OCI-LY1 (cell line): Measurements from ENCODE around the gene TEAD1.

ENCODE experiments used
- EZH2 ChIP-seq: fragments of 200-600 bp; sonication (generic), shearing (Covaris generic); IDR thresholded peaks from 2 replicates; pipeline ENCODE4 v1.8.0; 2017; ENCODE audit warnings: borderline replicate concordance, mixed run types, mild to moderate bottlenecking, antibody characterized with exemption, low read length, moderate library complexity, mixed read lengths
- TF ChIP-seq, protein P1 (sequence below): fragments of 200-600 bp; sonication (generic), shearing (Covaris generic); IDR thresholded peaks from 2 replicates; pipeline ENCODE4 v1.5.1; 2017; ENCODE audit warnings: mild to moderate bottlenecking, antibody characterized with exemption, low read length, moderate library complexity, mixed read lengths

DNA sequence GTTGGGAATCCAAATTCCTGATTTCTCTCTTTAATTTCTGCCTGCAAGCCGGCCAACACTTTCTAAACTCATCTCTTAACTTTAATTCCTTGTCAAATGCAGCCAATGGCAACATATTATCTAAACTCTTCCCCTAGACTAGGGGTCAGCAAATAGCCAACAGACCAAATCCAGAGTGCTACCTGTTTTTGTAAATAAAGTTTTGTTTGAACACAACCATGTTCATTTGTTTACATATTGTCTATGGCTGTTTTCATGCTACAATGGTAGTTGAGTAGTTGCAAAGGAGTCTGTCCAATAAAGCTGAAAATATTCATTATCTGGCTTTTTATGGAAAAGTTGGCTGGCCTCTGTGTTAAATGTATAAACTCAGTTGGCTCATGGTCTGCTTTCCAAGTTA, 297.7 kb downstream of the TEAD1 start:
- TF ChIP-seq, protein P1, sequence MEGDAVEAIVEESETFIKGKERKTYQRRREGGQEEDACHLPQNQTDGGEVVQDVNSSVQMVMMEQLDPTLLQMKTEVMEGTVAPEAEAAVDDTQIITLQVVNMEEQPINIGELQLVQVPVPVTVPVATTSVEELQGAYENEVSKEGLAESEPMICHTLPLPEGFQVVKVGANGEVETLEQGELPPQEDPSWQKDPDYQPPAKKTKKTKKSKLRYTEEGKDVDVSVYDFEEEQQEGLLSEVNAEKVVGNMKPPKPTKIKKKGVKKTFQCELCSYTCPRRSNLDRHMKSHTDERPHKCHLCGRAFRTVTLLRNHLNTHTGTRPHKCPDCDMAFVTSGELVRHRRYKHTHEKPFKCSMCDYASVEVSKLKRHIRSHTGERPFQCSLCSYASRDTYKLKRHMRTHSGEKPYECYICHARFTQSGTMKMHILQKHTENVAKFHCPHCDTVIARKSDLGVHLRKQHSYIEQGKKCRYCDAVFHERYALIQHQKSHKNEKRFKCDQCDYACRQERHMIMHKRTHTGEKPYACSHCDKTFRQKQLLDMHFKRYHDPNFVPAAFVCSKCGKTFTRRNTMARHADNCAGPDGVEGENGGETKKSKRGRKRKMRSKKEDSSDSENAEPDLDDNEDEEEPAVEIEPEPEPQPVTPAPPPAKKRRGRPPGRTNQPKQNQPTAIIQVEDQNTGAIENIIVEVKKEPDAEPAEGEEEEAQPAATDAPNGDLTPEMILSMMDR: no peak
- TF ChIP-seq EZH2: no peak
